Activated T-helper 17 cell treated with anti-CD3 and anti-CD28 coated beads, Interleukin-2, amount 50 U/mL, for 72 hours (primary cell): ENCODE measurements around the gene GRIN3B. TPM values are rescaled to one million over a fixed set of nuclear protein-coding genes. Genes with fewer than 3 reads are reported as not detected.
"Not testable (repeated sequence)": the region's sequence is repeated elsewhere in the genome, so short reads cannot be mapped to it uniquely, and the experiment has no call there.

ENCODE experiments used
- ATAC-seq: fragments of 150-1000 bp; cut with Tn5 transposase; replicated peaks from 2 replicates; pipeline ENCODE4 v1.10.0; 2021; ENCODE audit warnings: mild to moderate bottlenecking, moderate library complexity
- H3K27ac Mint-ChIP-seq: one replicate; pipeline ENCODE4 v1.8.0; 2022; ENCODE audit warnings: mixed read lengths
- H3K27me3 Mint-ChIP-seq: one replicate; pipeline ENCODE4 v1.8.0; 2022; ENCODE audit warnings: mixed read lengths
- H3K36me3 Mint-ChIP-seq: one replicate; pipeline ENCODE4 v1.8.0; 2022; ENCODE audit warnings: low read depth, mild to moderate bottlenecking, mixed read lengths
- H3K4me1 Mint-ChIP-seq: one replicate; pipeline ENCODE4 v1.8.0; 2022; ENCODE audit warnings: mixed read lengths
- H3K4me3 Mint-ChIP-seq: one replicate; pipeline ENCODE4 v1.8.0; 2022; ENCODE audit warnings: mild to moderate bottlenecking, mixed read lengths
- H3K9me3 Mint-ChIP-seq: one replicate; pipeline ENCODE4 v1.8.0; 2022; ENCODE audit warnings: mixed read lengths
- total RNA-seq, 2 donors: library from RNA; stranded (reverse); gene quantifications; one replicate each; pipeline ENCODE4 v1.2.3, GENCODE V29; 2022

The GRIN3B gene
- total RNA-seq, result under 1 TPM in 1 of 2 donors, not detected in 1; 0.21 TPM

GRCh38 chr19:1000095-1000494, at the start of gene GRIN3B:
TSS of gene GRIN3B (plus strand) at chr19:1000419. CDS start at chr19:1000438, 19 bp downstream.
- H3K27me3 Mint-ChIP-seq, result peaks cover 17% of the 10 kb centered on the region
- H3K4me3 Mint-ChIP-seq, result peak within 1 kb of the TSS; percentile 19
- no peaks in the 10 kb centered on the region for H3K9me3 Mint-ChIP-seq
- no peak within 1 kb of the TSS for H3K27ac Mint-ChIP-seq
- peaks cover 5% of the 10 kb centered on the region for H3K4me1 Mint-ChIP-seq
- ATAC-seq, result peak; percentile 67
- peaks cover 6% of the 10 kb centered on the region for H3K36me3 Mint-ChIP-seq

- ATAC-seq, result no peak
- Mint-ChIP-seq H3K27me3 (no peaks in the 10 kb centered on the region), H3K27ac (no peak overlapping the region), H3K4me3 (peak overlapping the region; percentile 59), H3K9me3 (no peaks in the 10 kb centered on the region), H3K4me1 (no peaks in the 10 kb centered on the region), H3K36me3 (no peaks in the 10 kb centered on the region)
These were observed 48.1 kb upstream of the GRIN3B start for GRCh38 chr19:952049-952679.

DNA sequence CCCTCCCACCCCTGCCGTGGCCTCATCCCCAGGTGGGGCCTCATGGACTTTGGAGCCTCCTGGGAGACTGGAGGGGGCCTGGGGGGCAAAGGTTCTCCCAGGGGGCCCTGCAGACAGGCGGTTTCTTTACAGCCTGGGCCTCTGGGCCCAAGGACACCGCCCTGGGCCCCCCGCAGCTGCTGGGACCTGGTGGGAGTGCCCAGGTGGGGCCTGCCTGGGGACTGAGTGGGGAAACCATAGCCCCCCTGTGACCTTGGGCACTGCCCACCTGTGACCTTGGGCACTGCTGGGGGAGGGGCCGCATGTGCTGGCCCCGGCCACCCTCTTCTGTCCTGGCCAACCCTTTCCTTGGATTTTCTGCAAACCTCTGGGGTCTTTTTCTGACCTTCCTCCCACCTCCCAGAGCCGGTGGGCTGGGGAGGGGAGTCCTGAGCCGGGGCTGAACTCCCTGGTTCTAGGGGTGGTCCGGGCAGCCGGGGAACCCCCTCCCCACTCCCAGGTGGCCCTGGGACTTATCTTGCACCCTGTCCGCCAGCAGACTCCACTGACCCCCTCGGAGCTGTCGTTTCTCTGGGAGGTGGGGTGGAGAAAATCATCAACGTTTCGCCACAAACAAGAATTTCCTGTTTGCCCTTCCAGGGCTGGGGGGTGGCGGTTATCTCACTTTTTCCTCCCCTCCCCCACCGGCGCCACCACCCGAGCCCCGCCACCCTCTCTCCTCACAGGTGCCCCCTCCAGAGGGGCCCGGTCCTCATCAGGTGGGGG, 47.4 kb upstream of the GRIN3B start:
- no peak overlapping the region for H3K27ac Mint-ChIP-seq
- H3K36me3 Mint-ChIP-seq, result no peaks in the 10 kb centered on the region
- H3K4me3 Mint-ChIP-seq, result peak overlapping the region; percentile 20
- H3K9me3 Mint-ChIP-seq, result no peaks in the 10 kb centered on the region
- H3K4me1 Mint-ChIP-seq, result no peaks in the 10 kb centered on the region
- no peak for ATAC-seq
- no peaks in the 10 kb centered on the region for H3K27me3 Mint-ChIP-seq

- Mint-ChIP-seq H3K27me3 (no peaks in the 10 kb centered on the region), H3K36me3 (peaks cover 1% of the 10 kb centered on the region), H3K27ac (no peak overlapping the region), H3K9me3 (no peaks in the 10 kb centered on the region), H3K4me1 (peaks cover under 1% of the 10 kb centered on the region), H3K4me3 (no peak overlapping the region)
- ATAC-seq, result no peak
These were observed 46.6 kb upstream of the GRIN3B start for GRCh38 chr19:953445-954271.

DNA sequence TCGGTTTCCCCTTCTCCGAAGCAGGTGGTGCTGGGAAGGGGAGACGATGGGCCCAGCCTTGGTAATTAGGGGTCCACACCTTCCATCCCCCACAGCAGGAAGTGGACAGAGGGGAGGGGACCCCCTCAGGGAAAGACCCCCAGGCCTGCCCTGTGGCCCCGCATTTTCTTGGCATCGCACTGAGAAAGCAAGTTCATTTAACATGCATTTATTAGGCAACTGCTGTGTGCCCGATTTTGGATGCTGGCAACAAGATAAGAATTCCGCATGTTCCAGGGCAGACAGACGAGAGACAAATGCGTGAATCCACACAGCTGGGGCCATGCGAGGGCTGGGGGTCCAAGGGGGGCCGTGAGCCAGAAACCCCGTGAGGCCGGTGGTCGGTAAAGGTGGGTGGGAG, 45.9 kb upstream of the GRIN3B start:
- no peak for ATAC-seq
- Mint-ChIP-seq H3K27ac (no peak overlapping the region), H3K4me3 (no peak overlapping the region), H3K4me1 (peaks cover 5% of the 10 kb centered on the region), H3K27me3 (no peaks in the 10 kb centered on the region), H3K9me3 (no peaks in the 10 kb centered on the region), H3K36me3 (peaks cover 7% of the 10 kb centered on the region)

DNA sequence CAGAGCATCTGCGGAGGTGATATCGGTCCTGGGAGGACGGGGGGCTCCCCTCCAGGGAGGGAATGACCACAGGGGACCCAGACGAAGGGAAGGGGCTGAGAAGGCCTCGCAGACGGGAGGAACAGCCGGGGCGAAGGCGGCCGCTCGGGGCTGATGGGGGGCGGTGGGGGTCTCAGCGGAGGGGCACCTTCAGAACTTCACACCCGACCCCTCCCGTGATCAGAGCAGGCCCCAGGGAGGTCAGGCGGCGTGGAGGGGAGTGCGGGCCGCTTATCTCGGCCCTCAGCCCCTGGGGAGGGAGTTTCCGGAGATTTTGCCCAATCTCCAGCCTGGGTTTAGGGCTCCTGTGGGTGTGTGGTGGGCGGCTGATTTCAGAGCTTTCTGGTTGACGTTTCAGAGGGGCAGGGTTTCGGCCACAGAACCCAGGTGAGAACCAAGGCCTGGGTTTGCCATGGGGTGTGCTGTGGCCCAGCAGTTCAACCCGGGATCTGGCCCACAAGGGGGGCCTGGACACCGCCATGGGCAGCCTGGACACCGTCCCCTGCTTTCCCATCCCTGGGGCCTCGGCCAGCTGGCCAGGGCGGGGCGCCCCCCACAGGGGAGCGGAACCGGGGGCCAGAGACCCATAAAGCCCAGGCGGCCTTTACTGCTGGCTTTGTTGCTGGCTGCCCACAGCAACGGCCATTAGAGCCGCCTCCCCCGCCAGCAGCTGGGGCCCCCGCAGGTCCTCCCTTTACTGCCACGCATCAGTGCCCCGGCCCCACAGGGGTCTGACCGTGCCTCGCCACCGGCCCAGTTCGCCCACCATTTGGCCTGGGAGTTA, 45.3 kb upstream of the GRIN3B start:
- peaks cover 5% of the 10 kb centered on the region for H3K4me1 Mint-ChIP-seq
- no peaks in the 10 kb centered on the region for H3K9me3 Mint-ChIP-seq
- H3K36me3 Mint-ChIP-seq, result peaks cover 10% of the 10 kb centered on the region
- peak; percentile 13 for ATAC-seq
- H3K27ac Mint-ChIP-seq, result no peak overlapping the region
- no peak overlapping the region for H3K4me3 Mint-ChIP-seq
- H3K27me3 Mint-ChIP-seq, result no peaks in the 10 kb centered on the region

DNA sequence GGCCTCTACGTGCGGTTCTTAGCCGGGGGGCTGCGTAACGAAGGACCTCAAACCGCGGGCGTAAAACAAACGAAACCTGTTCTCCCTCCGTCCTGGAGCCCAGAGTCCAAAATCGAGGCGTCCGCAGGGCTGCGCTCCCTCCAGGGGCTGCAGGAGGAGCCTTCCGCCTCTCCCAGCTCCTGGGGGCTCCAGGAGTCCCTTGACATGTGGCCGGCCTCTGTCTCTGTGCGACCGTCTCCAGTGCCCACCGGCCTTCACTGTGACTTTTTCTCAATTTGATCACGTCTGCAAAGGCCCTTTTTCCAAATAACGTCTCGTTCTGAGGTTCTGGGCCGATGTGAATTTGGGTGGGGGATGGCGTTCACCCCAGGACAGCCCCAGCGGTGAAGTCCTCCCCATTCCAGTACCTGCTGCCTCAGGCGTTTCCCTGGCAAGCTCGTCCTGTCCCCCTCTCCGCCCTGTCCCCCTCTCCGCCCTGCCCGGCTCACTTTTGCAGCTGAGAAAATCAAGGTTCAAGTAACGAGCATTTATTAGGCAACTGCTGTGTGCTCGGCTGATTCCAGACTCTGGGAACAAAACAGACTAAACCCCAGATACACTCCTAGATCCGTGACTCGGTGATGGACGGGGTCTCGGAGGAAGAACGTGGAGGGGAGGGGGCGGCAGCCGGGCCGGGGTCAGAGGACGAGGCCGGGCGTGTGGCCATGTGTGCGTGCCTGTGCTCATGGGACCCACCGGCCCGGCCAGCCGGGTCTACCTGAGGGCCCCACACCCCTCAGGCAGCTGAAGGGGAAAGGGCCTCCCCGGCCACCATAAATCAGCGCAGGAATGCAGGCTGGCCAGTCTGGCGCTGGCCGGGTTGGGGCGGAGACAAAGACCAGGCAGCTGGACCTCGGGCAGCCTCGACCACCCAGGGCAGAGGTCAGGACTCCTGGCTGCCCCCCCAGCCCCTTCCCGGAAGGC, 44.1 kb upstream of the GRIN3B start:
- H3K4me3 Mint-ChIP-seq, result no peak overlapping the region
- no peak for ATAC-seq
- H3K27me3 Mint-ChIP-seq, result no peaks in the 10 kb centered on the region
- no peak overlapping the region for H3K27ac Mint-ChIP-seq
- H3K36me3 Mint-ChIP-seq, result peaks cover 10% of the 10 kb centered on the region
- peaks cover 5% of the 10 kb centered on the region for H3K4me1 Mint-ChIP-seq
- no peaks in the 10 kb centered on the region for H3K9me3 Mint-ChIP-seq

DNA sequence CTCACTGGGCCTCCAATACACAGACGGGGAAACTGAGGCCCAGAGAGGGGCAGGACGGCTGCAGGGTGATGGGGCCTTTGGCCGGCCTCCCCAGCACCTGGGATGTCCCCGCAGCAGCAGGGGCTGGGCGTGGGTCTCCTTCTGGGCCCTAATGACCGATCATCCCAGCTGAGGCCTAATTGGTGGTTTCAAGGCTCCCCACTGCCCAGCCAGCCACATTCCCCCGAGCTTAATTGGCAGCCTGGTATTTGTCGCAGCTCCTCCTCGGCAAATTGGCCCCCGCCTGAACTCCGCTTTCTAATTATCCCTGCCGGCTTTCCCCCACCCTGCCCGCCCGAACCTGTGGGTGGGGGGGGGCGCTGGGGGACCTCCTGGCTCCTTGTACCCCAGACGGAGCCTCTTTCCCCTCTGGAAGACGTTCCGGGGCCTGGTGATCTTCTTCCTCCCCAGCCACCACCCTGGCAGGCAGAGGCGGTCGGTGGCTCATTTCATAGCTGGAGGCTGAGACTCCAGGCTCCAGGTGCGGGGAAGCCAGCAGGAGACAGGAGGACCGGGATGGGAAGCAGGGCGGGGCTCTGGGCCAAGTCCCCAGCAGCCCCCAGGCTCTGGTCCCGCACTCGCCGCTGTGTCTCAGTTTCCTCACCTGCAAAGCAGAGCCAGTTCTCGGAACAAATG, 43.3 kb upstream of the GRIN3B start:
- Mint-ChIP-seq H3K27ac (no peak overlapping the region), H3K4me3 (no peak overlapping the region), H3K36me3 (peaks cover 10% of the 10 kb centered on the region), H3K9me3 (no peaks in the 10 kb centered on the region), H3K27me3 (no peaks in the 10 kb centered on the region), H3K4me1 (peaks cover 5% of the 10 kb centered on the region)
- no peak for ATAC-seq

- ATAC-seq, H3K9me3 Mint-ChIP-seq, H3K4me1 Mint-ChIP-seq, H3K4me3 Mint-ChIP-seq, H3K27ac Mint-ChIP-seq, H3K27me3 Mint-ChIP-seq: not testable (repeated sequence)
- peaks cover 10% of the 10 kb centered on the region for H3K36me3 Mint-ChIP-seq
These were observed 42.6 kb upstream of the GRIN3B start for GRCh38 chr19:957578-957977.

DNA sequence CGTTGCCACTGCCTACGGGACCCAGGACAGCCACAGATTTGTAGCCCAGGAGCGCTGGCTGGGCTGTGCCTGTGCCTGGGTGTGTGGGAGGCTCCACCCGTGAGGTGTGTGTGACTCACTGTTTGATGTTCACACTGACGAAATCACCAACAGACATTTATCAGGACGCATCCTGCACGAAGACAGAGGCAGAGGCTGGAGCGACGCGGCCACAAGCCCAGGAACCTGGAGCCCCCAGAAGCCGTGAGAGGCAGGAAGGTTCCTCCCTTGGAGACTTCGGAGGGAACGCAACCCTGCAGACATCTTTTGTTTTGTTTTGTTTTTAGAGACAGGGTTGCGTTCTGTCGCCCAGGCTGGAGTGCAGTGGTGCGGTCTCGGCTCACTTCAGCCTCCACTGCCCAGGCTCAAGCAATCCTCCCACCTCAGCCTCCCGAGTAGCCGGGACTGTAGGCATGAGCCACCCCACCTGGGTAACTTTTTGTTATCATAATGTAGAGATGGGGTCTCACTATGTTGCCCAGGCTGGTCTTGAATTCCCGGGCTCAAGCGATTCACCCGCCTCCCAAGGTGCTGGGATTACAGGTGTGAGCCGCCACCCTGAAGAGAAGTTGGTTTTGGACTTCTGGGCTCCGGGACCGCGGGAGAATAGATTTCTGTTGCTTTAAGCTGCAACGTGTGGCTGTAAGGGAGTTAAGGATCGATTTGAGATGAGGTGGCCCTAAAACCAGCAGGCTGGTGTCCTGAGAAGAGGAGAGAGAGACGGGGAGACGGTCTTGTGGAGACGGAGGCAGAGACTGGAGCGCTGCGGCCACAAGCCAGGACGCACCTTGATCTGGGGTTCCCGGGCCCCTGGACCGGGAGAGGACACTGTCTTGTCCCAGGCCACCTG, 41.0 kb upstream of the GRIN3B start:
- Mint-ChIP-seq H3K27me3 (no peaks in the 10 kb centered on the region), H3K36me3 (peaks cover 10% of the 10 kb centered on the region), H3K27ac (peak overlapping the region; percentile 78), H3K9me3 (no peaks in the 10 kb centered on the region), H3K4me3 (peak overlapping the region; percentile 60), H3K4me1 (peaks cover 5% of the 10 kb centered on the region)
- ATAC-seq, result peak; percentile 98

DNA sequence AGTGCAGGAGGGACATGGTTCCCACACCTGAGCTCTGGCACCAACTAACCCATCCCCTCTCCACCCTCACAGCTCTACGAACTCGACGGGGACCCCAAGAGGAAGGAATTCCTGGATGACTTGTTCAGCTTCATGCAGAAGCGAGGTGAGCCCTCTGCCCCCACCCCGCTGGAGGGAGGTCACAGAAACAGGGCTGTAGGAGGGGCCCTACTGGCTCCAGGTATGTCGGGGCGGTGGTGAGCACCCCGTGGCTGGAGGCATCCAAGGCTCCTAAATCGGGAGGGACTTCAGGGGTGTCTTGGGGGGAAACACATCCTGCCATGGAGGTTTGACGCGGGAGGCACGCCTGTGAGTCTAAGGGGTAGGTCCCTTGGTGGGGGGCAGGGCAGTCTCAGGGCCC, 40.2 kb upstream of the GRIN3B start:
- ATAC-seq, result no peak
- H3K27ac Mint-ChIP-seq, result no peak overlapping the region

GRCh38 chr19:960601-960938, 39.6 kb upstream of the GRIN3B start:
- no peaks in the 10 kb centered on the region for H3K9me3 Mint-ChIP-seq
- peaks cover 9% of the 10 kb centered on the region for H3K4me1 Mint-ChIP-seq
- H3K4me3 Mint-ChIP-seq, result no peak overlapping the region
- no peak for ATAC-seq
- H3K27ac Mint-ChIP-seq, result no peak overlapping the region
- H3K36me3 Mint-ChIP-seq, result peaks cover 20% of the 10 kb centered on the region
- no peaks in the 10 kb centered on the region for H3K27me3 Mint-ChIP-seq

More for the DNA sequence above, 40.2 kb upstream of the GRIN3B start:
- no peaks in the 10 kb centered on the region for H3K9me3 Mint-ChIP-seq
- peaks cover 6% of the 10 kb centered on the region for H3K4me1 Mint-ChIP-seq
- H3K27me3 Mint-ChIP-seq, result no peaks in the 10 kb centered on the region
- no peak overlapping the region for H3K4me3 Mint-ChIP-seq
- peaks cover 15% of the 10 kb centered on the region for H3K36me3 Mint-ChIP-seq
